B cell (primary cell): Measurements from ENCODE around the gene FRMD4A. TPM values are rescaled to one million over a fixed set of nuclear protein-coding genes. Genes with fewer than 3 reads are reported as not detected.

ENCODE experiments used
- ATAC-seq: fragments of 200-7000 bp; cut with Tn5 transposase; one replicate; pipeline ENCODE4 v1.10.0; 2021; ENCODE audit warnings: low read depth, mild to moderate bottlenecking, moderate number of reproducible peaks, moderate library complexity
- CTCF ChIA-PET: fragments of 350-600 bp; sonication (Branson Sonifier 250); formaldehyde crosslinking; loops from one replicate; lab custom pipeline; 2021; ENCODE audit warnings: antibody characterized with exemption, inconsistent platforms; lab: Charles Lee
- POLR2A ChIA-PET: fragments of 350-600 bp; sonication (Branson Sonifier 250); formaldehyde crosslinking; loops from one replicate; lab custom pipeline; 2021; ENCODE audit warnings: antibody characterized with exemption; lab: Charles Lee
- DNase-seq: peaks from one replicate; pipeline ENCODE4 v3.0.0; 2013
- H2AFZ ChIP-seq: 2 replicates; pipeline ENCODE4 v1.6.1; 2012; ENCODE audit warnings: mild to moderate bottlenecking, low read depth, low read length; ENCODE audit not compliant: insufficient read depth, poor library complexity, severe bottlenecking
- H3K27ac ChIP-seq, 2 donors: 1 replicate in 1 of 2; 2 replicates in 1 of 2; pipeline ENCODE4 v1.5.1; 2012 to 2013; ENCODE audit warnings: low read length in 2 of 2, mild to moderate bottlenecking in 2 of 2, moderate library complexity in 1 of 2
- H3K27me3 ChIP-seq, 4 experiments: fragments of 200-600 bp in 1 of 4; sonication (generic) in 1 of 4; replicated peaks in 1 of 4; 1 replicate in 2 of 4; 2 replicates in 2 of 4; pipeline versions ENCODE4 v1.6.1 to v1.7.0; 2013 to 2016; ENCODE audit warnings: low read length in 3 of 4, mild to moderate bottlenecking in 2 of 4, mixed read lengths in 1 of 4, moderate library complexity in 1 of 4; ENCODE audit not compliant: insufficient read depth in 4 of 4, control insufficient read depth in 3 of 4; ENCODE audit errors: control extremely low read depth in 1 of 4
- H3K36me3 ChIP-seq, 2 experiments: replicated peaks in 1 of 2; 1 replicate in 1 of 2; 2 replicates in 1 of 2; pipeline versions ENCODE4 v1.6.1 to v1.7.1; 2013; ENCODE audit warnings: low read length in 1 of 2; ENCODE audit not compliant: insufficient read depth in 2 of 2, control insufficient read depth in 1 of 2; ENCODE audit errors: control extremely low read depth in 1 of 2, extremely low read depth in 1 of 2
- H3K4me1 ChIP-seq, 2 donors: fragments of 200-600 bp in 1 of 2; sonication (generic) in 1 of 2; 1 replicate in 1 of 2; 2 replicates in 1 of 2; pipeline versions ENCODE4 v1.5.1 to v1.6.1; 2013 to 2017; ENCODE audit warnings: low read length in 2 of 2; ENCODE audit not compliant: control insufficient read depth in 2 of 2, insufficient read depth in 2 of 2
- H3K4me2 ChIP-seq: replicated peaks from 2 replicates; pipeline ENCODE3; 2012; ENCODE audit warnings: mild to moderate bottlenecking, low read depth, low read length; ENCODE audit not compliant: poor library complexity, severe bottlenecking
- H3K4me3 ChIP-seq, 5 experiments: fragments of 200-600 bp in 1 of 5; sonication (generic) in 1 of 5; 1 replicate in 3 of 5; 2 replicates in 2 of 5; pipeline versions ENCODE4 v1.5.1 to v1.7.0; 2011 to 2016; ENCODE audit warnings: low read length in 4 of 5, mild to moderate bottlenecking in 4 of 5, low read depth in 2 of 5, control low read depth in 1 of 5, moderate library complexity in 1 of 5; ENCODE audit not compliant: insufficient read depth in 1 of 5; ENCODE audit errors: control extremely low read depth in 1 of 5, extremely low read depth in 1 of 5
- H3K79me2 ChIP-seq: fragments of 200-600 bp; sonication (generic); one replicate; pipeline ENCODE4 v1.6.0; 2016; ENCODE audit warnings: low read length; ENCODE audit not compliant: control insufficient read depth, insufficient read depth
- H3K9ac ChIP-seq: fragments of 200-600 bp; sonication (generic); 2 replicates; pipeline ENCODE4 v1.6.1; 2017; ENCODE audit warnings: mild to moderate bottlenecking, low read length, moderate library complexity
- H3K9me3 ChIP-seq, 3 donors: one replicate each; pipeline versions ENCODE4 v1.6.1 to v1.7.1; 2013; ENCODE audit warnings: low read length in 2 of 3; ENCODE audit not compliant: control insufficient read depth in 2 of 3, insufficient read depth in 1 of 3; ENCODE audit errors: control extremely low read depth in 1 of 3
- H4K20me1 ChIP-seq: 2 replicates; pipeline ENCODE4 v1.6.0; 2012; ENCODE audit warnings: mild to moderate bottlenecking, low read length; ENCODE audit not compliant: insufficient read depth, control insufficient read depth, poor library complexity, severe bottlenecking
- H3K27ac Mint-ChIP-seq: one replicate; pipeline ENCODE4 v1.8.0; 2021; ENCODE audit warnings: mixed read lengths
- H3K27me3 Mint-ChIP-seq: one replicate; pipeline ENCODE4 v1.8.0; 2021; ENCODE audit warnings: mixed read lengths
- H3K4me1 Mint-ChIP-seq: one replicate; pipeline ENCODE4 v1.8.0; 2021; ENCODE audit warnings: mixed read lengths
- H3K4me3 Mint-ChIP-seq: one replicate; pipeline ENCODE4 v1.8.0; 2021; ENCODE audit warnings: mixed read lengths
- H3K9me3 Mint-ChIP-seq: one replicate; pipeline ENCODE4 v1.8.0; 2022; ENCODE audit warnings: mixed read lengths; ENCODE audit not compliant: insufficient read depth
- EZH2 ChIP-seq: IDR thresholded peaks from 2 replicates; pipeline ENCODE4 v1.6.1; 2012; ENCODE audit warnings: borderline replicate concordance, low read depth, mild to moderate bottlenecking, moderate library complexity, low read length; ENCODE audit not compliant: insufficient read depth, poor library complexity, severe bottlenecking
- WGBS: methylation state at CpG from one replicate; pipeline ENCODE4 v1.1.5; 2013; ENCODE audit warnings: missing lambda C conversion rate; ENCODE audit not compliant: insufficient coverage; 5-methylcytosine and 5-hydroxymethylcytosine counted together
- intact Hi-C: fragments of 100-400 bp; cut with micrococcal nuclease; formaldehyde crosslinking; loops from one replicate; pipeline ENCODE4 v1.10.0; 2022
- polyA plus RNA-seq: library from polyadenylated mRNA; depleted of rRNA; stranded (reverse); fragments of >200 nt; gene quantifications from 2 replicates; pipeline ENCODE4 v1.2.3, GENCODE V29; 2012
- total RNA-seq, 2 donors: library from RNA; stranded (reverse); fragments of 120-200 nt in 1 of 2; gene quantifications; 1 replicate in 1 of 2; 2 replicates in 1 of 2; pipeline versions ENCODE4 v1.2.3 to v1.2.4, GENCODE V29; 2013 to 2022
- TF ChIP-seq, protein P1 (sequence below): fragments of 200-600 bp; IDR thresholded peaks from one replicate; pipeline ENCODE4 v1.8.0; 2022; ENCODE audit warnings: antibody characterized with exemption, mild to moderate bottlenecking

FRMD4A gene
- total and polyA plus RNA-seq, 2 donors (not counting 1 experiment from before 2014, with no cell fraction given) = 0.76 to 3.4 TPM

DNA sequence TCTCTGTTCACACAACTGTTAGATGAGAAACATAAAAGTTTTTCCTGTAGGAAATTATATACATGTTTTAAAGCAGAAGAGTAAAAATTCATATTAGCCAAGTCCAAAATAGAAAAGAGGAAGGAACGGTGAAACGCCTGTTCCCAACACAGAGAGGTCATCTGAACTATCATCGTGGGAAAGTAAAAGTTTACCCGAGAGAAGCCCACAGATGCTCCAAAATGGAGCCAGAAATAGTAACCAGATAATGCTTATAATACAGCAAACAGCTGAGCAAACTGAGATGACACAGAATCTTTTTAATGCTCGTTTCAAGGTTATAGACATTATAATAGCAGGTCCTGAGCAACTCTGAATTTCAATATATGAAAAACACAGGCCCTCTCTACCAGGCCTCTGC is 24.5 kb downstream of the FRMD4A start:
- Histone ChIP-seq H2AFZ (no peak overlapping the region), H3K9ac (no peak overlapping the region), H3K27me3 (peaks cover 0 to 21% (median 1%) of the 10 kb centered on the region in 4 experiments), H3K27ac (no peak overlapping the region), H3K79me2 (no peaks in the 10 kb centered on the region), H3K36me3 (no peaks in the 10 kb centered on the region), H3K4me3 (no peak overlapping the region), H3K4me2 (no peak overlapping the region), H3K4me1 (no peaks in the 10 kb centered on the region), H3K9me3 (no peaks in the 10 kb centered on the region), H4K20me1 (no peaks in the 10 kb centered on the region)
- ChIA-PET CTCF (no interaction called here), POLR2A (no interaction called here)
- intact Hi-C loops = no loop called here
- no peak for DNase-seq
- TF ChIP-seq, protein P1, sequence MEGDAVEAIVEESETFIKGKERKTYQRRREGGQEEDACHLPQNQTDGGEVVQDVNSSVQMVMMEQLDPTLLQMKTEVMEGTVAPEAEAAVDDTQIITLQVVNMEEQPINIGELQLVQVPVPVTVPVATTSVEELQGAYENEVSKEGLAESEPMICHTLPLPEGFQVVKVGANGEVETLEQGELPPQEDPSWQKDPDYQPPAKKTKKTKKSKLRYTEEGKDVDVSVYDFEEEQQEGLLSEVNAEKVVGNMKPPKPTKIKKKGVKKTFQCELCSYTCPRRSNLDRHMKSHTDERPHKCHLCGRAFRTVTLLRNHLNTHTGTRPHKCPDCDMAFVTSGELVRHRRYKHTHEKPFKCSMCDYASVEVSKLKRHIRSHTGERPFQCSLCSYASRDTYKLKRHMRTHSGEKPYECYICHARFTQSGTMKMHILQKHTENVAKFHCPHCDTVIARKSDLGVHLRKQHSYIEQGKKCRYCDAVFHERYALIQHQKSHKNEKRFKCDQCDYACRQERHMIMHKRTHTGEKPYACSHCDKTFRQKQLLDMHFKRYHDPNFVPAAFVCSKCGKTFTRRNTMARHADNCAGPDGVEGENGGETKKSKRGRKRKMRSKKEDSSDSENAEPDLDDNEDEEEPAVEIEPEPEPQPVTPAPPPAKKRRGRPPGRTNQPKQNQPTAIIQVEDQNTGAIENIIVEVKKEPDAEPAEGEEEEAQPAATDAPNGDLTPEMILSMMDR = no peak
- TF ChIP-seq EZH2 = no peak
- 10% methylated on average over 2 of the region's 5 CpGs for WGBS
- ATAC-seq = no peak
- H3K27ac Mint-ChIP-seq = no peak overlapping the region
- H3K4me3 Mint-ChIP-seq = no peak overlapping the region
- H3K9me3 Mint-ChIP-seq = no peaks in the 10 kb centered on the region
- no peaks in the 10 kb centered on the region for H3K4me1 Mint-ChIP-seq
- H3K27me3 Mint-ChIP-seq = peaks cover 19% of the 10 kb centered on the region

DNA sequence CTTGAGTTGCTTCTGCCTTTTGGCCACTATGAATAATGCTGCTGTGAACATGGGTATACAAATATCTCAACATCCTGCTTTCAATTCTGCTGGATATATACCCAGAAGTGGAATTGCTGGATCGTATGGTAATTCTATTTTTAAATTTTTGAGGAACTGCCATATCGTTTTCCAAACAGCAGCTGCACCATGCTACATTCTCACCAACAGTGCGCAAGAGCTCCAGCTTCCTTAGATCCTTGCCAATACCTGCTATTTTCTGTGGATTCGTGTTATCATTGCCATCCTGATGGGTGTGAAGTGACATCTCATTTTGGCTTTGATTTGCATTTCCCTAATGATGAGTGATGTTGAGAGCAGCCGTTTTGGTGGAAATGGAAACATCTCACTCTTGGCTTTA is 26.7 kb downstream of the FRMD4A start:
- H3K27ac Mint-ChIP-seq = no peak overlapping the region
- no peak overlapping the region for H3K4me3 Mint-ChIP-seq
- no peak overlapping the region for H2AFZ ChIP-seq
- no peak for TF ChIP-seq EZH2
- TF ChIP-seq, protein P1 = no peak
- no peak overlapping the region for H3K27ac ChIP-seq
- CTCF ChIA-PET = interaction anchor here (0.6 kb wide), 1 partner anchor 223 kb away, joined by 3 read pairs; no protein-coding TSS in a partner anchor
- no peak overlapping the region for H3K4me2 ChIP-seq
- POLR2A ChIA-PET = no interaction called here
- 100% methylated on average over 1 of the region's 5 CpGs for WGBS
- H3K4me1 Mint-ChIP-seq = no peaks in the 10 kb centered on the region
- H3K4me1 ChIP-seq = no peaks in the 10 kb centered on the region
- no peaks in the 10 kb centered on the region for H3K79me2 ChIP-seq
- intact Hi-C loops = no loop called here
- H3K27me3 ChIP-seq = peaks cover 0 to 22% (median 3%) of the 10 kb centered on the region in 4 experiments
- no peaks in the 10 kb centered on the region for H4K20me1 ChIP-seq
- ATAC-seq (no peak), DNase-seq (no peak)
- H3K9ac ChIP-seq = no peak overlapping the region
- H3K27me3 Mint-ChIP-seq = peaks cover 10% of the 10 kb centered on the region
- H3K9me3 ChIP-seq = no peaks in the 10 kb centered on the region
- H3K4me3 ChIP-seq = no peak overlapping the region
- H3K9me3 Mint-ChIP-seq = no peaks in the 10 kb centered on the region
- H3K36me3 ChIP-seq = no peaks in the 10 kb centered on the region
